GM19463 (cell line): ENCODE results near the gene NXPH1.
A peak's percentile ranks its signal among the peaks of the same experiment; 100 is the strongest.

ENCODE experiments used
- ATAC-seq: cut with Tn5 transposase; IDR thresholded peaks from one replicate; pipeline ENCODE4 v1.9.1; 2021; ENCODE audit warnings: mild to moderate bottlenecking, moderate library complexity; ENCODE audit not compliant: unreplicated experiment

Gene NXPH1

GRCh38 chr7:8435590-8436545 lies 2.5 kb downstream of the NXPH1 start:
- no peak for ATAC-seq

DNA sequence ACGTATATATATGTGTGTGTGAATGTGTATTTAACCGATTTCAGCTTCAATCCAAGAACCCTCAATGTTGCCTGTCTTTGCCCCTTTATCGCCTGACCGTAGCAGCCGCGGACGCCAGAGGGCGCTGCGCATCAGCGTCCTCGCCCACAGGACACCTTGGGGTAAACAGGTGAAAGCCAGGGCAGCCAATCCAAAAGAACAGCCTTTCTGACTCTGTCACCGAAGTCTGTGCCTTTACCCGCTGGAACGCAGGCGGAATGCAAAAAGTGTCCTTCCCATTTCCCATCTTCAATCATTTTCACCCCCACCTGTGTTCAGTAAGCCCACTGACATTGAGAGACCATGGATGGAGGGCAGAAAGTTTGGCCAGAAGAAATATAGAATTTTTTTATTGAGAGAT lies 3.6 kb downstream of the NXPH1 start:
- peak; percentile 88 for ATAC-seq

DNA sequence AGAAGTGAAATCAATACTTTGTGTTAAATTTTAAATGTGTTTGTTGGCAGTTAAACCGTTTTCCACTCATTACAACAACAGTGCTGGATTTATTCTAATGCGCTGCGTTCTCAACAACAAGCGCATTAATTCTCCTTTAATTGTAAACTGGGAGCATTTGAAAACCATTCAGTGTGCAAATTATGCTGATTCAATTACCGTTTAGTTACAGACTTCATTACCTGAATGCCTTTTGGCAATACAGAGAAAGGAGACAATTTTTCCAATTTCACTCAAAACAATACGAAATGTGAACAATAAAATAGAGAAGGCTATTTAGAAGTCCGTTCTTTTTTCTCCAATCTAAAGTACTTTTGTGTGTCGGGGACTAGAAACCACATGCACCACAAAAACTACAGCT lies 4.2 kb downstream of the NXPH1 start:
- ATAC-seq, result no peak

- no peak for ATAC-seq
These were observed 7.3 kb downstream of the NXPH1 start for GRCh38 chr7:8440670-8441069.

DNA sequence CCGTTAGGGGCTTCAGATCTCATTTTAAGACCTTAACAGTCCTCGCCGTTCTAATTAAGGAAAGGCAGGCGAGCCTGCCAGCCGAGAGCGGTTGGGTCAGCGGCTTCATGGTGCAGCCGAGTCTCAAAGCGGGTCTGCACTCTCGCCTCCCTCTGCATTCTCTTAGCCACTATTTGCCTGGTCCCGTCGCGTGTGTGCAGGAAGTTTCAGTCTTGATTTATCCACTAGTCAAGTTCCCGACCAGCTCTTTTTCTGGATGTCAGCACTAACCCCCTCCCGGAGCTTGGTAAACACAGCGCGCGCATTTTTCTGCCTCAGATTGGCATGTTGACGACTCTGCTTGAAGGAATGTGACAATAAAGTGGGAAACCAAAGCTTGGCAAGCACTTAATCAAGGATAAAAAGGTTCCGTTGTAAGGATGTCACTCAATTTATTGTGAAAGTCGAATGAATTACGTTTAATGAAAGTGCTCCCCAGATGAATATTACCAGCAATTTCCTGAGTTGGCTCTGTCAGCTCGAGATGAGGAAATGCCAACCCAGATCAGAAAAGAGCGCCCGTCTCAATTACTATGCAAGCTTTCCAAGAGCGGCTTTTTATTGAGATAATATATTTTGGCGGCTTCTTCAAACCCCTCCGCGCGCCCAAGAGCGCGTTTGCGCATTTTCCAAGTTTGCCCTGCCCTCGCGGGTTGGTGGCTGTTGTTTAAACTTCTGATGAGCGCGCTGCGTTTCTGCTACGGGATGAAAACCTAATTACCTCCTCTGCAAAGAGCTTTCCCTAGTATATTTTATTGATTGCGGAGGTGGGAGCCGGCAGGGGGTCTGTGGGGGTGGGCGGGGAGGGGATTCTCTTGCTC lies 7.9 kb downstream of the NXPH1 start:
- no peak for ATAC-seq

GRCh38 chr7:8442051-8442813 lies 8.8 kb downstream of the NXPH1 start:
- ATAC-seq, result peak; percentile 24

DNA sequence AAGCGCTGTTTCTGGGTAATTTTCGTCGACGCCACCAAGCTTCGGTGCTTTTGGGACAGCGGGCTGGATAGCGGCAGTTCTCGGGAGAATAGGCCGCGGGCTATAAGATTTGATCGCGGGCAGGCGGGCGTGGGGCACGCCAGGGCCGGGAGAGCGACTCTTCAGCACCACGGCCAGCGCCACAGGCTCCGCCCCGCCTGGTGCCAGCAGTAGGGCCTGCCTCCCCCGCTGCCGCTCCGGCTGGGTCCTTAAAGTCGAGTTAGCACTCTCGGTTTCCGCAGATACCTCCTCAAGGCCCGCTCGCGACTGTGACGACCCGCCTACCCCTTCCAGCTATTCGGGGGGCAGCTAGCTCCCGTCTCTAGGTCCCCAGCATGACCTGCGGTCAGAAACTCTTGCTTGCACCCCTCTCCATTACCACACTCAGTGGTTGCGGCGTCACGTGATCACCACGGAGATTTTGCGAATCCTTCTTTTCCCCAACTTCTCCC lies 9.4 kb downstream of the NXPH1 start:
- ATAC-seq, result peak; percentile 96

DNA sequence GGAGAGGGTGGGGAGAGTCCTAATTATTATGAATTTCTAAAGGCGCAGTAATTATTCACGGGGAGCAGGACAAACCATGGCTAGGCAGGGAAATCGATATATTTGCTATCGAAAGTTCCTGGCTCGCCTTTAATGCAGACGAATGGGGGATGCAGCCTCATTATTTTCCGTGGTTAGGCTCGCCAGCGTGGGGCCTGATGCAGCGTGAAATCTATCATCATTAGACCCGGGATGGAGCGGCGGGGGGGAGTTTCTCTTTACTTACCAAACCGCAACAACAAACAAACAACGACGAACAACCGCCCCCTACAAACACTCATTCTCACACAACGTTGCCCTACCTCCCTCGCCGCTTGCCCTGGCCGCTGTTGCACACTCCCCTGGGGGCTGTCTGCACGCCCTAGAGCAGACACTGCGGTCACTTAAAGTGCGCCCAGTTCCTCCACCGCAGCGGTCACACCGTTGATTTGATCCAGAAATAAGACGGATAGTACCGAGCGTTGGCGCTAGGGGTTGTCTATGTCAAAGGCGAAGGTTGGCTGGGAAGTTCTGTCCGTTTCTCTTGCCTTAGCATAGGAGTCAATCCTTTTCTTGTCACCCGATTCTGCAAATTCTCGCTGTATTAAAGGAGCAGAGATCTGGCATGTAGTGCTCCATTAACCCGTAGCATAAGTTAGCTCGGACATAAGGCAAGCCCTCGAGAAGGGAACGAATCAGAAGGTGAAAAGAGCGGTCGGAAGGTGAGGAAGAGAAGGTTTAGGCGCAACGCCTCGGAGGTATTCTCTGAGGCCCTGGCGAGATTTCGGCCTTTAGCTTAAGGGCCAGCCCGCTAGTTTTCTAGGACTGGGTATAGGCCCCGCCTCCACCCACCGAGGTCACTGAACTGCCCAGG lies 10.4 kb downstream of the NXPH1 start:
- ATAC-seq, result no peak

GRCh38 chr7:8444468-8444769 lies 11.0 kb downstream of the NXPH1 start:
- no peak for ATAC-seq

GRCh38 chr7:8453535-8453934 lies 20.1 kb downstream of the NXPH1 start:
- no peak for ATAC-seq

DNA sequence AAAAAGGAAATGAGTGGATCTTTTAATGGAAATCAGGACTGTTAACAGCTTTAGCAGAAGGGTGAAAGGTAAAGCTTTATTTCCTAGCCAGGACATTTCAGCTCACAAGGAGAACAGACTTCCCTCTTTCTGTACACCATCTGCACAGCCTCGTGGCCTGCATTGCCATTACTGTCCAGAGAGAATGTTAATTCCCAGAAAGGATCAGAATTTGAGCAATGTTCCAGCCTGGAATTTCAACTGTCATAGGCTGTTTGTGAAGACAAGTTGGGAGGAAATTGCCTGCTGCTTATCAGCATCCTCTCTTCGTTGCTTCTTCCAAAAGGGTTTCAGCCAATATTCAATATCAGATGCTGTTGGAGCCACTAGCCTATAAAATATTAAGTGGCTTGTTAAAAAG lies 22.0 kb downstream of the NXPH1 start:
- no peak for ATAC-seq

GRCh38 chr7:8462309-8462708 lies 28.9 kb downstream of the NXPH1 start:
- no peak for ATAC-seq

GRCh38 chr7:8465338-8465737 lies 31.9 kb downstream of the NXPH1 start:
- no peak for ATAC-seq

- ATAC-seq, result no peak
These were observed 47.1 kb downstream of the NXPH1 start for GRCh38 chr7:8480527-8480926.

- ATAC-seq, result no peak
These were observed 47.7 kb downstream of the NXPH1 start for GRCh38 chr7:8481096-8481495.

DNA sequence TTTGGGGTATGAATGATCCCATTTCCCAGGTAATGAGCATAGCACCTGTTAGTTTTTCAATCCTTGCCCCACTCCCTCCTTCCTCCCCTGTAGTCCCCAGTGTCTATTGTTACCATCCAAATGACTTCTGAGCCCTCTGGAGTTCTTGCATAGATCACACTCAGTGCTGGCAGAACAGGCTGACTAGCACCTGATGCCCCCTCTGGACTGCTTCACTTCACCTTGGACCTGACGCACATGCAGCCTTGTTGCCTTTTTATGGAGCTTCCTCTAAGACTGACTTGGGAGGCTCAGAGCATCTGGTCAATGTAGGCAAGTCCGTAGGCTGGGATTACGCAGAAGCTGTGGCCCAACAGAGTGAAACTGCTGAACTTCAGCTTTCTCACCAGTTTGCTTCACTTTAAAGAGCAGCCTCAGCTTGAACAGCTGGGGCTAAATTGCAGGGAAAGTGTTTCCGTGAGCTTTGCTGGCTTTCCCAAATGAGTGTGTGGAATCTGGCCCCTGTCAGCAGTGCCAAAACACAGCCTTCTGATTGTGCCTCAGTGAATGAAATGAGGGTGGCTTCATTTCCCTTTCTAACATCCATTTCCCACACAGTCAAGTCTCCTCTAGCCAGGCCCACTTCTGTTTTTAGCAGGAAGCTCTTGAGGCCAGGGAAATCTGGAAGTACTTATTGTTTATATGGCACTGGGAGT lies 48.5 kb downstream of the NXPH1 start:
- ATAC-seq, result no peak

DNA sequence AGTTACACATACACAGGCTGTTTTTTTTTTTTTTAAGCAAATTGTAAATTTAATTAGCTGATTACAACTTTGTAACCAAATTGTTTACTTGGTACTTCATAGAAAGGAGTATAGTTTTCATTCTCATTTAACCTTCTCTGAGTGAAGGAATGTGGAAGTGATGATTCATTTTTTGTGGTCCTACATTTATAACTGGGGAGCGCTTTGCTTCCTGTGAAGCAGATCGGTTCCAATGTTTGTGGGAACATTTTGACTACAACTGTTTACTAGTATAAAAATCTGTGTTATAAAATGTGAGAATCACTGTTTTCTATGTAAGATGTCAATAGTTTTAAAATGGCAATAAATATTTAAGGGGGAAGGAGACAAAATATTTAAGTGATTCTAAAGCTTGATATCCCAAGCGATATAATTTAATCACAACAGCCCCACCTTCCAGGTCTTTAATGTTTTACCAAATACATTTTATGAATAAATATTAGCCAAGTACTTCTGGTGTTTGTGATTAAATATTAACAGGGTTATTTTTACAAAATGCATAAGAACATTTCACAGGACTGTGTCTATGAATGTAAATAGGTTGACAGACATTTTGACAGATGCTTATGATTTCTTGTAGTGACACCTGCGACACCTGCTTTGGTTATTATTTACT lies 57.1 kb downstream of the NXPH1 start:
- ATAC-seq, result no peak

DNA sequence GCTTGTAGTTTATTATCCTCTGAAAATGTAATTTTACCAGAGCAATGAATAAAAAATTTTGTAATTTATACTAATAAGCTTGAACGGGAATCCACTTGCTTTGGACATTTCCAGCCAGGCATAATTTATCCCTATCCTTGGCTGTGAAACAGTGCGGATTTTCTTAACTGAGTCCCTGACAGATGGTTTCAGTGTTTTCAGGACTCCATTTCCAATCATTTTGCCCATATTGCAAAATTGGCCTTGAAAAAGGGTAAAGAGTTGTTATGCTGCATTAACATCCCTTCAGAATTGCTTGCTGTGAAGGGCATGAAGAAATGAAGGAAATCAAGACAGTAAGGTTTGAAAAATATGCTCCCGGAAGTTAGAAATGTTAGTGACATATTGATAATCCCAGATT lies 57.7 kb downstream of the NXPH1 start:
- ATAC-seq, result no peak
